Spleen (tissue), 11 donors: ENCODE measurements around the gene LSAMP. TPM values are rescaled to one million over a fixed set of nuclear protein-coding genes. Genes with fewer than 3 reads are reported as not detected.

Experiments
- DNase-seq: peaks from one replicate; pipeline ENCODE4 v3.0.0-alpha.2; 2020
- H3K27ac ChIP-seq, 8 donors: fragments of 200-600 bp; sonication (generic) in 7 of 8; 1 replicate in 4 of 8; 2 replicates in 4 of 8; pipeline versions ENCODE4 v1.5.0 to v1.8.0; 2016 to 2021; ENCODE audit warnings: inconsistent platforms in 4 of 8, mild to moderate bottlenecking in 4 of 8, moderate library complexity in 1 of 8
- H3K27me3 ChIP-seq, 7 donors: fragments of 200-600 bp; sonication (generic) in 6 of 7; replicated peaks in 1 of 7; 1 replicate in 4 of 7; 2 replicates in 3 of 7; pipeline versions ENCODE4 v1.5.0 to v1.8.0; 2016 to 2021; ENCODE audit warnings: inconsistent platforms in 3 of 7, mild to moderate bottlenecking in 1 of 7
- H3K36me3 ChIP-seq, 6 donors: fragments of 200-600 bp; sonication (generic) in 5 of 6; 1 replicate in 4 of 6; 2 replicates in 2 of 6; pipeline versions ENCODE4 v1.5.0 to v1.8.0; 2016 to 2021; ENCODE audit warnings: inconsistent platforms in 2 of 6
- H3K4me1 ChIP-seq, 6 donors: fragments of 200-600 bp; sonication (generic) in 5 of 6; 1 replicate in 3 of 6; 2 replicates in 3 of 6; pipeline versions ENCODE4 v1.5.0 to v1.8.0; 2016 to 2021; ENCODE audit warnings: inconsistent platforms in 3 of 6
- H3K4me3 ChIP-seq, 8 donors: fragments of 200-600 bp; sonication (generic) in 7 of 8; 1 replicate in 4 of 8; 2 replicates in 4 of 8; pipeline versions ENCODE4 v1.5.0 to v1.8.0; 2016 to 2021; ENCODE audit warnings: inconsistent platforms in 4 of 8, mild to moderate bottlenecking in 4 of 8, moderate library complexity in 2 of 8
- H3K9me3 ChIP-seq, 8 donors: fragments of 200-600 bp; sonication (generic) in 7 of 8; 1 replicate in 4 of 8; 2 replicates in 4 of 8; pipeline versions ENCODE4 v1.5.0 to v1.8.0; 2016 to 2021; ENCODE audit warnings: inconsistent platforms in 4 of 8
- CTCF ChIP-seq, 11 experiments: fragments of 200-600 bp in 7 of 11; fragments of 450-650 bp in 4 of 11; sonication (generic) in 4 of 11; IDR thresholded peaks in 8 of 11; conservative IDR thresholded peaks in 3 of 11; 1 replicate in 7 of 11; 2 replicates in 4 of 11; pipeline versions ENCODE4 v1.4.0 to v1.8.0; 2016 to 2021; ENCODE audit warnings: antibody characterized with exemption in 11 of 11, inconsistent platforms in 4 of 11, mild to moderate bottlenecking in 1 of 11
- POLR2A ChIP-seq, 3 donors: fragments of 450-650 bp; IDR thresholded peaks; one replicate each; pipeline ENCODE4 v1.5.1; 2017; ENCODE audit warnings: antibody characterized with exemption in 3 of 3, mild to moderate bottlenecking in 1 of 3
- POLR2AphosphoS5 ChIP-seq, 3 donors: sonication (generic); formaldehyde crosslinking; IDR thresholded peaks; one replicate each; pipeline ENCODE4 v1.5.1; 2017; ENCODE audit warnings: antibody characterized with exemption in 3 of 3
- whole genome bisulfite sequencing, 5 donors: extraction: QIAGEN DNeasy Blood & Tissue Kit in 3 of 5; methylation state at CpG; one replicate each; pipeline versions ENCODE4 v1.1.5 to v1.1.7; 2013 to 2018; 5-methylcytosine and 5-hydroxymethylcytosine counted together
- intact Hi-C: fragments of 100-400 bp; cut with DNase I; formaldehyde crosslinking; loops from one replicate; pipeline ENCODE4 v1.15.0; 2023; ENCODE audit warnings: low total_unique reads
- polyA plus RNA-seq, 3 donors: library from polyadenylated mRNA; stranded (reverse); fragments of 200-250 nt; gene quantifications; one replicate each; pipeline ENCODE4 v1.2.1, GENCODE V29; 2013
- total RNA-seq, 7 donors: library from RNA; depleted of rRNA in 3 of 7; stranded (reverse); fragments of >200 nt in 3 of 7; fragmentation: NEBNext Ultra II Directional in 4 of 7; extraction: Animal tissue kit (Norgen Biotek cat#: 25700) in 4 of 7; gene quantifications; one replicate each; pipeline versions ENCODE4 v1.1.0 to v1.2.1, GENCODE V29; 2016 to 2021
- donor health status: healthy with polysubstance abuse.
- donor health status: DM: no; HTN: no; CAD: no; lungs with moderate emphysema.
- donor health status: DM: no; HTN: no; CAD: no.
- donor health status: Bipolar disorder and iron deficiency.
- donor health status: healthy.
- donor health status: DM: no; HTN: no; CAD: no.
- donor health status: DM: yes; HTN: yes; CAD: no.

The LSAMP gene
- total and polyA plus RNA-seq, 10 donors, result 0.45 to 6.8 (median 1.3) TPM

- DNase-seq, result no peak
- no peak overlapping the region for H3K4me3 ChIP-seq
- H3K4me1 ChIP-seq, result no peaks in the 10 kb centered on the region
- H3K36me3 ChIP-seq, result no peaks in the 10 kb centered on the region
- peaks cover 0 to 13% (median 0%) of the 10 kb centered on the region in 7 donors for H3K27me3 ChIP-seq
- no peak overlapping the region for H3K27ac ChIP-seq
- intact Hi-C loops, result no loop called here
- TF ChIP-seq POLR2AphosphoS5 (IDR thresholded peaks at IDR 0.05) (no peak), POLR2A (IDR thresholded peaks at IDR 0.05) (no peak), CTCF (IDR thresholded peaks at IDR 0.05 in 8 of 11, conservative IDR thresholded peaks at IDR 0.05 in 3 of 11) (no peak)
- H3K9me3 ChIP-seq, result peaks cover 0 to 9% (median 3%) of the 10 kb centered on the region in 8 donors
These were observed 518.1 kb downstream of the LSAMP start for GRCh38 chr3:115927197-115927596.

GRCh38 chr3:115922681-115923347 lies 522.5 kb downstream of the LSAMP start:
- H3K4me3 ChIP-seq, result no peak overlapping the region
- H3K4me1 ChIP-seq, result no peaks in the 10 kb centered on the region
- H3K9me3 ChIP-seq, result peaks cover 0 to 23% (median 14%) of the 10 kb centered on the region in 8 donors
- no peak overlapping the region for H3K27ac ChIP-seq
- no peak for DNase-seq
- H3K36me3 ChIP-seq, result no peaks in the 10 kb centered on the region
- peaks cover 0 to 9% (median 0%) of the 10 kb centered on the region in 7 donors for H3K27me3 ChIP-seq
- 89 to 100% (median 95%) methylated on average over 1 of the region's 1 CpG for WGBS, 5 donors
- no peak for TF ChIP-seq POLR2AphosphoS5 (IDR thresholded peaks at IDR 0.05)
- intact Hi-C loops, result no loop called here

DNA sequence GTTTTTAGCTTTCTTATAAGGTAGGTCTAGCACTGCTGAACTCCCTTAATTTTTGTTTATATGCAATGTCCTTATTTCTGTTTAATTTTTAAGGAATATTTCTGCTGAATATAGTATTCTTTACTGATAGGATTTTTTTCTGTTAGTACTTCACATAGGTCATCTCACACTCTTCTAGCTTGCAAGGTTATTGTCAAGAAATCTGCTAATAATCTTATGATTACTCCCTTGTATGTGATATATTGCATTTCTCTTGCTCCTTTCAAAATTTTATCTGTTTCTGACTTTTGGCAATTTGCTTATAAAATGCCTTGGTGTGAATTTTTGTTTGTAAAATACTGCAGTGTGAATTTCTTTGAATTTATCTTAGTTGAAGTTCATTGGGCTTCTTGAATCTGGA lies 523.6 kb downstream of the LSAMP start:
- Histone ChIP-seq H3K4me3 (no peak overlapping the region), H3K36me3 (no peaks in the 10 kb centered on the region), H3K9me3 (peaks cover 0 to 23% (median 14%) of the 10 kb centered on the region in 8 donors), H3K4me1 (no peaks in the 10 kb centered on the region), H3K27me3 (no peaks in the 10 kb centered on the region), H3K27ac (no peak overlapping the region)
- intact Hi-C loops, result no loop called here
- TF ChIP-seq CTCF (IDR thresholded peaks at IDR 0.05 in 8 of 11, conservative IDR thresholded peaks at IDR 0.05 in 3 of 11) (no peak), POLR2AphosphoS5 (IDR thresholded peaks at IDR 0.05) (no peak), POLR2A (IDR thresholded peaks at IDR 0.05) (no peak)
- no peak for DNase-seq

GRCh38 chr3:115918900-115919299 lies 526.4 kb downstream of the LSAMP start:
- peaks cover 0 to 23% (median 14%) of the 10 kb centered on the region in 8 donors for H3K9me3 ChIP-seq
- H3K4me3 ChIP-seq, result no peak overlapping the region
- TF ChIP-seq CTCF (IDR thresholded peaks at IDR 0.05 in 8 of 11, conservative IDR thresholded peaks at IDR 0.05 in 3 of 11) (no peak), POLR2AphosphoS5 (IDR thresholded peaks at IDR 0.05) (no peak), POLR2A (IDR thresholded peaks at IDR 0.05) (no peak)
- no peaks in the 10 kb centered on the region for H3K27me3 ChIP-seq
- 41 to 65% (median 62%) methylated on average over 2 of the region's 2 CpGs for WGBS, 5 donors
- H3K36me3 ChIP-seq, result no peaks in the 10 kb centered on the region
- H3K27ac ChIP-seq, result no peak overlapping the region
- H3K4me1 ChIP-seq, result no peaks in the 10 kb centered on the region
- intact Hi-C loops, result no loop called here
- DNase-seq, result no peak
